MM.1S (cell line): ENCODE data around the gene CACNB2.

Source experiments
- DNase-seq: peaks from one replicate; pipeline ENCODE4 v3.0.0-alpha.2; 2015
- H2AFZ ChIP-seq: fragments of 300-600 bp; sonication (generic); 2 replicates; pipeline ENCODE4 v1.6.0; 2016; ENCODE audit warnings: antibody characterized with exemption, low read length
- H3F3A ChIP-seq: fragments of 300-600 bp; sonication (generic); 2 replicates; pipeline ENCODE4 v1.6.1; 2016; ENCODE audit warnings: mild to moderate bottlenecking, antibody characterized with exemption, low read length, moderate library complexity, mixed read lengths; ENCODE audit not compliant: insufficient read depth
- H3K27ac ChIP-seq: fragments of 300-600 bp; sonication (generic); 2 replicates; pipeline ENCODE4 v1.5.1; 2016; ENCODE audit warnings: mild to moderate bottlenecking, low read length
- H3K27me3 ChIP-seq: fragments of 300-600 bp; sonication (generic); replicated peaks from 2 replicates; pipeline ENCODE4 v1.6.0; 2016; ENCODE audit warnings: low read length; ENCODE audit not compliant: insufficient read depth
- H3K36me3 ChIP-seq: fragments of 300-600 bp; sonication (generic); replicated peaks from 2 replicates; pipeline ENCODE4 v1.6.1; 2016; ENCODE audit warnings: mild to moderate bottlenecking, low read length, mixed read lengths; ENCODE audit not compliant: insufficient read depth
- H3K4me1 ChIP-seq: fragments of 300-600 bp; sonication (generic); 2 replicates; pipeline ENCODE4 v1.6.1; 2016; ENCODE audit warnings: low read length, mixed read lengths
- H3K4me2 ChIP-seq: fragments of 300-600 bp; sonication (generic); 2 replicates; pipeline ENCODE4 v1.6.0; 2016; ENCODE audit warnings: low read depth, low read length
- H3K4me3 ChIP-seq: fragments of 300-600 bp; sonication (generic); 2 replicates; pipeline ENCODE4 v1.5.1; 2016; ENCODE audit warnings: low read length, mixed read lengths
- H3K79me2 ChIP-seq: fragments of 300-600 bp; sonication (generic); 2 replicates; pipeline ENCODE4 v1.6.1; 2016; ENCODE audit warnings: mixed run types, low read length, mixed read lengths
- H3K9ac ChIP-seq: fragments of 300-600 bp; sonication (generic); 2 replicates; pipeline ENCODE4 v1.6.1; 2016; ENCODE audit warnings: low read length, mixed read lengths
- H3K9me2 ChIP-seq: fragments of 300-600 bp; sonication (generic); replicated peaks from 2 replicates; pipeline ENCODE4 v1.6.1; 2016; ENCODE audit warnings: mild to moderate bottlenecking, low read length, mixed read lengths; ENCODE audit not compliant: insufficient read depth
- H3K9me3 ChIP-seq: fragments of 300-600 bp; sonication (generic); replicated peaks from 2 replicates; pipeline ENCODE4 v1.6.1; 2016; ENCODE audit warnings: mild to moderate bottlenecking, low read length, mixed read lengths; ENCODE audit not compliant: insufficient read depth
- H4K20me1 ChIP-seq: fragments of 300-600 bp; sonication (generic); 2 replicates; pipeline ENCODE4 v1.6.1; 2016; ENCODE audit warnings: mild to moderate bottlenecking, low read length, moderate library complexity, mixed read lengths; ENCODE audit not compliant: insufficient read depth
- CTCF ChIP-seq: fragments of 300-600 bp; sonication (generic); IDR thresholded peaks from 2 replicates; pipeline ENCODE4 v1.5.1; 2016; ENCODE audit warnings: antibody characterized with exemption, low read length, mixed read lengths
- EZH2 ChIP-seq: fragments of 300-600 bp; sonication (generic); optimal IDR thresholded peaks from 2 replicates; pipeline ENCODE3; 2017; ENCODE audit warnings: low read depth, mild to moderate bottlenecking, antibody characterized with exemption, low read length, mixed read lengths
- EZH2phosphoT487 ChIP-seq: fragments of 300-600 bp; sonication (generic); IDR thresholded peaks from 2 replicates; pipeline ENCODE4 v1.6.1; 2018; ENCODE audit warnings: antibody characterized with exemption, low read length

Gene CACNB2

DNA sequence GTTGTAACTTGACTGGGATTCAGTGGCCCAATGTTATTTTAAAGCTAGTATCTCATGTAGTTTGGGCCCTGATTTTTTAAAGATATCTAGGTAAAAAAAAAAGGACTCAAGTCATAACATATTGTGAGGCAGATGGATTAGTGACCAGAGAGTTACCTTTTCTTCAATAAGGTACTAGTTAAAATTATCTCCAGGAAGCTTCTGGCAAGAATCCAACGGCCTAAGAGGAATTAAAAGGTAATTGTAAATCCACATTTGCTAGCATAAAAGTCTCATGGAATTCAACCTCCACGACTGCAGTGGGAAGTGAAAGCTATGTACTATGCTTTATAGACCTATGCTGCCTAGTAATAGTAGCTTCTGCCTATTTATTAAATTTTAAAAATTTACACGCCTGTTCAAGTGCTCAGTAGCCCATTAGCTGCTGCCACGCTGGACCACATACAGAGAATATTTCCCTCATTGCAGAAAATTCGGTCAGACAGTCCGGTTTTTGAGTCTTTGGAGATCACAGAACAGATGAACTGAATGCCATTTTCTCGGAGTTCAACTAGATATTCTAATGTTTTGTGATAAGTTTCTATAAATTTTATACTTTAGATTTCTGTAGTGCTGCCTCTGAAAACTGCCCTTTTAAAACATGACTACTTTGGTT lies 392.8 kb downstream of the CACNB2 start:
- Histone ChIP-seq H2AFZ (no peak overlapping the region), H3K36me3 (no peaks in the 10 kb centered on the region), H3F3A (no peaks in the 10 kb centered on the region), H3K4me2 (no peak overlapping the region), H3K79me2 (no peaks in the 10 kb centered on the region), H3K9me2 (no peaks in the 10 kb centered on the region), H3K9ac (no peak overlapping the region), H3K27ac (no peak overlapping the region), H4K20me1 (no peaks in the 10 kb centered on the region), H3K9me3 (no peaks in the 10 kb centered on the region), H3K4me1 (no peaks in the 10 kb centered on the region), H3K4me3 (no peak overlapping the region), H3K27me3 (no peaks in the 10 kb centered on the region)
- DNase-seq, result no peak
- no peak for TF ChIP-seq EZH2phosphoT487
- no peak for TF ChIP-seq EZH2
- no peak for TF ChIP-seq CTCF

- TF ChIP-seq CTCF (no peak), EZH2 (no peak), EZH2phosphoT487 (no peak)
- no peaks in the 10 kb centered on the region for H3K9me3 ChIP-seq
- H3K36me3 ChIP-seq, result no peaks in the 10 kb centered on the region
- H3K79me2 ChIP-seq, result no peaks in the 10 kb centered on the region
- no peaks in the 10 kb centered on the region for H3K9me2 ChIP-seq
- H3K27me3 ChIP-seq, result no peaks in the 10 kb centered on the region
- no peaks in the 10 kb centered on the region for H4K20me1 ChIP-seq
- H3F3A ChIP-seq, result no peaks in the 10 kb centered on the region
- H3K9ac ChIP-seq, result no peak overlapping the region
- no peaks in the 10 kb centered on the region for H3K4me1 ChIP-seq
- no peak overlapping the region for H3K4me3 ChIP-seq
- no peak overlapping the region for H3K4me2 ChIP-seq
- no peak for DNase-seq
- no peak overlapping the region for H2AFZ ChIP-seq
- no peak overlapping the region for H3K27ac ChIP-seq
These were observed 393.7 kb downstream of the CACNB2 start for GRCh38 chr10:18533896-18534295.

GRCh38 chr10:18539335-18539734 lies 399.1 kb downstream of the CACNB2 start:
- no peak overlapping the region for H3K27ac ChIP-seq
- H3K9ac ChIP-seq, result no peak overlapping the region
- H3K79me2 ChIP-seq, result no peaks in the 10 kb centered on the region
- no peaks in the 10 kb centered on the region for H3F3A ChIP-seq
- no peaks in the 10 kb centered on the region for H3K9me2 ChIP-seq
- TF ChIP-seq EZH2, result no peak
- TF ChIP-seq EZH2phosphoT487, result no peak
- no peak for TF ChIP-seq CTCF
- H3K36me3 ChIP-seq, result no peaks in the 10 kb centered on the region
- H3K4me1 ChIP-seq, result no peaks in the 10 kb centered on the region
- H3K4me3 ChIP-seq, result no peak overlapping the region
- H2AFZ ChIP-seq, result no peak overlapping the region
- H3K9me3 ChIP-seq, result no peaks in the 10 kb centered on the region
- no peaks in the 10 kb centered on the region for H3K27me3 ChIP-seq
- no peak for DNase-seq
- no peaks in the 10 kb centered on the region for H4K20me1 ChIP-seq
- no peak overlapping the region for H3K4me2 ChIP-seq
